HepG2 (cell line): ENCODE measurements around the gene MARK2. TPM values are rescaled to one million over a fixed set of nuclear protein-coding genes. Genes with fewer than 3 reads are reported as not detected.

ENCODE experiments used
- EP300 ChIP-seq, 3 experiments: sonication (generic) in 1 of 3; formaldehyde crosslinking in 1 of 3; IDR thresholded peaks; 2 replicates each; pipeline versions ENCODE4 v1.5.1 to v1.6.1; 2011 to 2020; ENCODE audit warnings: low read depth in 2 of 3, low read length in 2 of 3, borderline replicate concordance in 1 of 3, improper control_type of control experiment in 1 of 3, mild to moderate bottlenecking in 1 of 3, missing genetic modification reagents in 1 of 3, moderate library complexity in 1 of 3
- HMG20B ChIP-seq: conservative IDR thresholded peaks from 2 replicates; pipeline ENCODE4 v1.6.1; 2016; ENCODE audit warnings: missing genetic modification reagents, missing compliant biosample characterization
- HNF4G ChIP-seq, 2 experiments: sonication (generic) in 1 of 2; formaldehyde crosslinking in 1 of 2; IDR thresholded peaks; 2 replicates each; pipeline versions ENCODE4 v1.4.0 to v1.6.1; 2011 to 2020; ENCODE audit warnings: borderline replicate concordance in 2 of 2, low read depth in 2 of 2, mild to moderate bottlenecking in 2 of 2, low read length in 1 of 2, missing genetic modification reagents in 1 of 2, moderate library complexity in 1 of 2
- NFE2 ChIP-seq: sonication (generic); formaldehyde crosslinking; IDR thresholded peaks from 2 replicates; pipeline ENCODE4 v1.4.0; 2020; ENCODE audit warnings: missing genetic modification reagents
- RFX1 ChIP-seq: fragments of 450-650 bp; IDR thresholded peaks from 2 replicates; pipeline ENCODE4 v1.6.1; 2017
- RFX5 ChIP-seq: IDR thresholded peaks from 2 replicates; pipeline ENCODE4 v1.6.1; 2011; ENCODE audit warnings: low read depth, low read length, improper control_type of control experiment
- SALL2 ChIP-seq: sonication (generic); formaldehyde crosslinking; IDR thresholded peaks from 2 replicates; pipeline ENCODE4 v1.8.1; 2023; ENCODE audit warnings: mild to moderate bottlenecking, missing genetic modification reagents, inconsistent platforms
- TAF15 ChIP-seq: fragments of 200-400 bp; formaldehyde crosslinking; IDR thresholded peaks from one replicate; pipeline ENCODE4 v1.6.1; 2018; ENCODE audit warnings: mild to moderate bottlenecking, low read depth, low read length; ENCODE audit not compliant: poor library complexity, severe bottlenecking
- ZFY ChIP-seq: sonication (generic); formaldehyde crosslinking; IDR thresholded peaks from 2 replicates; pipeline ENCODE4 v1.4.0; 2020; ENCODE audit warnings: missing genetic modification reagents
- ZKSCAN8 ChIP-seq: IDR thresholded peaks from 2 replicates; pipeline ENCODE4 v1.6.1; 2016; ENCODE audit warnings: borderline replicate concordance, missing genetic modification reagents, missing compliant biosample characterization
- ZNF160 ChIP-seq: sonication (generic); formaldehyde crosslinking; IDR thresholded peaks from 2 replicates; pipeline ENCODE4 v1.8.0; 2022; ENCODE audit warnings: mild to moderate bottlenecking, inconsistent platforms, missing genetic modification reagents
- ZNF747 ChIP-seq: sonication (generic); formaldehyde crosslinking; IDR thresholded peaks from 2 replicates; pipeline ENCODE4 v1.8.1; 2023; ENCODE audit warnings: missing genetic modification reagents, mild to moderate bottlenecking, borderline replicate concordance
- polyA plus RNA-seq, 8 experiments: library from polyadenylated mRNA; depleted of rRNA in 3 of 8; stranded (reverse) in 7 of 8; unstranded in 1 of 8; fragments of >200 nt; fragmentation: Illumina TruSeq in 4 of 8; extraction: Trizol in 4 of 8; gene quantifications; 2 replicates each; pipeline versions ENCODE4 v1.2.1 to v1.2.3, GENCODE V29; 2011 to 2016; ENCODE audit warnings: low read depth in 4 of 8, missing spikeins in 1 of 8, mixed read lengths in 1 of 8; ENCODE audit not compliant: insufficient read depth in 1 of 8
- total RNA-seq, 5 experiments: library from RNA; depleted of rRNA; stranded (reverse); fragments of >200 nt; fragmentation: Illumina TruSeq; extraction: Trizol; gene quantifications; 2 replicates each; pipeline ENCODE4 v1.2.3, GENCODE V29; 2016; ENCODE audit warnings: low read depth in 1 of 5
- TF ChIP-seq, protein P1 (sequence below): sonication (generic); formaldehyde crosslinking; IDR thresholded peaks from 2 replicates; pipeline ENCODE4 v1.5.0; 2020; ENCODE audit warnings: missing genetic modification reagents
- TF ChIP-seq, protein P2 (sequence below): sonication (generic); formaldehyde crosslinking; IDR thresholded peaks from 2 replicates; pipeline ENCODE4 v1.4.0; 2020; ENCODE audit warnings: missing genetic modification reagents
- TF ChIP-seq, protein P3 (sequence below): sonication (generic); formaldehyde crosslinking; IDR thresholded peaks from 2 replicates; pipeline ENCODE4 v1.5.1; 2020; ENCODE audit warnings: missing genetic modification reagents, mild to moderate bottlenecking, borderline replicate concordance
- TF ChIP-seq, protein P4 (sequence below): fragments of 450-650 bp; IDR thresholded peaks from 2 replicates; pipeline ENCODE4 v1.6.1; 2017; ENCODE audit warnings: mild to moderate bottlenecking

Gene MARK2
- total and polyA plus RNA-seq, 2 of the 13 experiments (the other 11 are each of a cell fraction or from before 2014, with no cell fraction given) = 13.5 to 13.9 TPM

DNA sequence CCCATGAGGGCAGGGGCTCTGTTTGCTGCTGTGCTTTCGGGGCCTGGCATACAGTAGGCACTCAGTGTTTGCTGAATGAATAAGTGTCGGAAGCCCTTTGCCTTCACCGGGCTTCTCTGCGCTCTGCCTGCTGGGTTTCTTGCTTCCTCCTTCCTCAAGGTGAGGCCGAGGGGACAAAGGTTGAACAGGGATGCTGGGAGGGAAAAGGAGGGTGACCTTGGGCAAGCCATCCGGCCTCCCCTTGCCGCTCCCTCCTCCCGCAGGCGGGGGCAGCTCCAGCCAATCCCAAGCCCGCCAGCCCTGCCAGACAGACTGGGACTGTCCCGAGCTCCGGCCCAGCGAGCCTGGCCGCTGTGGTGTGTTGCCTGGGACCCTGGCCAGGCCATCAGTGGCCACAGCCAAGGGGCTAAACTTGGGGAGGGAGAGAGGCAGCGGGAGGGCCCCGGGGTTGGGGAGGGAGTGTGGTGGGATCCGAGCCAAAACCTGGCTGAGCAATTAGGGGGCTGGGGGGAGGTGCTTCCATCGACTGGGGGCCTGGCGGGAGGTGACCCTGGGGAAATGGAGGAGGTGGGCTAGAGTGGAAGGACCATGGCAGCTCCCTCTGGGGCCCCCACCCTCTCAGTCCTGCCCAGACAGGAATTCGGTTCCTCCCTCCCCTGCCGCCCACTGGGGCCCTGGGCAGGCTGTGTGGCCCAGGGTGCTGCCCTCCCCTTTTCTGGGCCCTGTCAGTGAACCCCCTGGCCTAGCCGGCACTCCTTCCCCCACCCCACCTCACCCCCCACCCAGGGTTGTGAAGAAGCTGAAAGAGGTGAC, 81.4 kb downstream of the MARK2 start (continued):
- TF ChIP-seq, protein P1, sequence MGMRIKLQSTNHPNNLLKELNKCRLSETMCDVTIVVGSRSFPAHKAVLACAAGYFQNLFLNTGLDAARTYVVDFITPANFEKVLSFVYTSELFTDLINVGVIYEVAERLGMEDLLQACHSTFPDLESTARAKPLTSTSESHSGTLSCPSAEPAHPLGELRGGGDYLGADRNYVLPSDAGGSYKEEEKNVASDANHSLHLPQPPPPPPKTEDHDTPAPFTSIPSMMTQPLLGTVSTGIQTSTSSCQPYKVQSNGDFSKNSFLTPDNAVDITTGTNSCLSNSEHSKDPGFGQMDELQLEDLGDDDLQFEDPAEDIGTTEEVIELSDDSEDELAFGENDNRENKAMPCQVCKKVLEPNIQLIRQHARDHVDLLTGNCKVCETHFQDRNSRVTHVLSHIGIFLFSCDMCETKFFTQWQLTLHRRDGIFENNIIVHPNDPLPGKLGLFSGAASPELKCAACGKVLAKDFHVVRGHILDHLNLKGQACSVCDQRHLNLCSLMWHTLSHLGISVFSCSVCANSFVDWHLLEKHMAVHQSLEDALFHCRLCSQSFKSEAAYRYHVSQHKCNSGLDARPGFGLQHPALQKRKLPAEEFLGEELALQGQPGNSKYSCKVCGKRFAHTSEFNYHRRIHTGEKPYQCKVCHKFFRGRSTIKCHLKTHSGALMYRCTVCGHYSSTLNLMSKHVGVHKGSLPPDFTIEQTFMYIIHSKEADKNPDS (CRISPR knock-in tag) = no peak
- TF ChIP-seq HNF4G (IDR thresholded peaks at IDR 0.05; ENCODE audit: borderline replicate concordance, low read depth, low read length) (peak; percentile 67; the same call in 1 of the 2 replicates), HNF4G (CRISPR knock-in tag; IDR thresholded peaks at IDR 0.05; ENCODE audit: borderline replicate concordance, low read depth) (peak; percentile 69; the same call in 1 of the 2 replicates), ZKSCAN8 (CRISPR knock-in tag) (peak; percentile 99), ZNF747 (CRISPR knock-in tag) (no peak), ZNF160 (CRISPR knock-in tag) (no peak), SALL2 (no peak), RFX5 (no peak), HMG20B (CRISPR knock-in tag) (no peak), NFE2 (CRISPR knock-in tag) (no peak), RFX1 (no peak), ZFY (CRISPR knock-in tag) (peak; percentile 31; the same call in 1 of the 2 replicates), TAF15 (no peak), EP300 (IDR thresholded peaks at IDR 0.05; ENCODE audit: low read depth in 2 of 2, low read length in 2 of 2) (0 out of 4 replicates have a peak, but pooled peaks of 1 of the 2 experiments have one; percentile 5), EP300 (CRISPR knock-in tag; IDR thresholded peaks at IDR 0.05; ENCODE audit: borderline replicate concordance) (no peak)
- TF ChIP-seq, protein P2, sequence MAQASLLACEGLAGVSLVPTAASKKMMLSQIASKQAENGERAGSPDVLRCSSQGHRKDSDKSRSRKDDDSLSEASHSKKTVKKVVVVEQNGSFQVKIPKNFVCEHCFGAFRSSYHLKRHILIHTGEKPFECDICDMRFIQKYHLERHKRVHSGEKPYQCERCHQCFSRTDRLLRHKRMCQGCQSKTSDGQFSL (CRISPR knock-in tag) = no peak
- TF ChIP-seq, protein P3, sequence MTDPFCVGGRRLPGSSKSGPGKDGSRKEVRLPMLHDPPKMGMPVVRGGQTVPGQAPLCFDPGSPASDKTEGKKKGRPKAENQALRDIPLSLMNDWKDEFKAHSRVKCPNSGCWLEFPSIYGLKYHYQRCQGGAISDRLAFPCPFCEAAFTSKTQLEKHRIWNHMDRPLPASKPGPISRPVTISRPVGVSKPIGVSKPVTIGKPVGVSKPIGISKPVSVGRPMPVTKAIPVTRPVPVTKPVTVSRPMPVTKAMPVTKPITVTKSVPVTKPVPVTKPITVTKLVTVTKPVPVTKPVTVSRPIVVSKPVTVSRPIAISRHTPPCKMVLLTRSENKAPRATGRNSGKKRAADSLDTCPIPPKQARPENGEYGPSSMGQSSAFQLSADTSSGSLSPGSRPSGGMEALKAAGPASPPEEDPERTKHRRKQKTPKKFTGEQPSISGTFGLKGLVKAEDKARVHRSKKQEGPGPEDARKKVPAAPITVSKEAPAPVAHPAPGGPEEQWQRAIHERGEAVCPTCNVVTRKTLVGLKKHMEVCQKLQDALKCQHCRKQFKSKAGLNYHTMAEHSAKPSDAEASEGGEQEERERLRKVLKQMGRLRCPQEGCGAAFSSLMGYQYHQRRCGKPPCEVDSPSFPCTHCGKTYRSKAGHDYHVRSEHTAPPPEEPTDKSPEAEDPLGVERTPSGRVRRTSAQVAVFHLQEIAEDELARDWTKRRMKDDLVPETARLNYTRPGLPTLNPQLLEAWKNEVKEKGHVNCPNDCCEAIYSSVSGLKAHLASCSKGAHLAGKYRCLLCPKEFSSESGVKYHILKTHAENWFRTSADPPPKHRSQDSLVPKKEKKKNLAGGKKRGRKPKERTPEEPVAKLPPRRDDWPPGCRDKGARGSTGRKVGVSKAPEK = no peak
- TF ChIP-seq, protein P4, sequence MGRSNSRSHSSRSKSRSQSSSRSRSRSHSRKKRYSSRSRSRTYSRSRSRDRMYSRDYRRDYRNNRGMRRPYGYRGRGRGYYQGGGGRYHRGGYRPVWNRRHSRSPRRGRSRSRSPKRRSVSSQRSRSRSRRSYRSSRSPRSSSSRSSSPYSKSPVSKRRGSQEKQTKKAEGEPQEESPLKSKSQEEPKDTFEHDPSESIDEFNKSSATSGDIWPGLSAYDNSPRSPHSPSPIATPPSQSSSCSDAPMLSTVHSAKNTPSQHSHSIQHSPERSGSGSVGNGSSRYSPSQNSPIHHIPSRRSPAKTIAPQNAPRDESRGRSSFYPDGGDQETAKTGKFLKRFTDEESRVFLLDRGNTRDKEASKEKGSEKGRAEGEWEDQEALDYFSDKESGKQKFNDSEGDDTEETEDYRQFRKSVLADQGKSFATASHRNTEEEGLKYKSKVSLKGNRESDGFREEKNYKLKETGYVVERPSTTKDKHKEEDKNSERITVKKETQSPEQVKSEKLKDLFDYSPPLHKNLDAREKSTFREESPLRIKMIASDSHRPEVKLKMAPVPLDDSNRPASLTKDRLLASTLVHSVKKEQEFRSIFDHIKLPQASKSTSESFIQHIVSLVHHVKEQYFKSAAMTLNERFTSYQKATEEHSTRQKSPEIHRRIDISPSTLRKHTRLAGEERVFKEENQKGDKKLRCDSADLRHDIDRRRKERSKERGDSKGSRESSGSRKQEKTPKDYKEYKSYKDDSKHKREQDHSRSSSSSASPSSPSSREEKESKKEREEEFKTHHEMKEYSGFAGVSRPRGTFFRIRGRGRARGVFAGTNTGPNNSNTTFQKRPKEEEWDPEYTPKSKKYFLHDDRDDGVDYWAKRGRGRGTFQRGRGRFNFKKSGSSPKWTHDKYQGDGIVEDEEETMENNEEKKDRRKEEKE = no peak
